ENCODE measurements around the gene PRPF38A.

- TF ChIP-seq CTCF (conservative IDR thresholded peaks at IDR 0.05 in 1 of 2, IDR thresholded peaks at IDR 0.05 in 1 of 2; ENCODE audit: extremely low read depth in 1 of 2, insufficient read depth in 1 of 2, low read depth in 1 of 2, low read length in 2 of 2) (no peak), EZH2 (IDR thresholded peaks at IDR 0.05; ENCODE audit: borderline replicate concordance, low read length) (no peak)
Measured at GRCh38 chr1:52367272-52367671, 37.1 kb upstream of the PRPF38A start.
